Measurements from ENCODE around the gene FAM229B. TPM values are rescaled to one million over a fixed set of nuclear protein-coding genes. Genes with fewer than 3 reads are reported as not detected.
"Not testable (repeated sequence)": the region's sequence is repeated elsewhere in the genome, so short reads cannot be mapped to it uniquely, and the experiment has no call there.

FAM229B gene
- total RNA-seq, 2 donors from 2014 or later, result 21.0 to 24.3 TPM

DNA sequence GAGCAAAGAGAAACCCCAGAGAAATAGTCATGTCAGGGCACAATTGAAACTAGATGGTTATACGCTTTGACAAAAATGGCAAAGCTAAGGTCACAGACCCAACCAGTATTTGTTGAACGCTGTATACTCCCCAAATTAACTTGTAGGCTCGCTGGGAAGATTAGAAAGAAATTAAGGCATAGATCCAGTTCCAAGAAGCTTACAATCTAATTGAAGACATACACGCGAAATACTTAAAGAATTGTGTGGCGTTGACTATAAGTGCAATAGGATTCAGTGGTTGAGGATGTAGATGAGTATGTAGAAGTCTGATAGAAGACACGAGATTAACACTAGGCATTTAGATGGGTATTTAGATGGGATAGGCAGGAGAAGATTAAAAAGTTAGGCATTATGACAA, 525 bp downstream of the FAM229B start:
- H3K9me3 Mint-ChIP-seq, result no peaks in the 10 kb centered on the region

GRCh38 chr6:112096901-112097300, 9.5 kb downstream of the FAM229B start:
- no peak for TF ChIP-seq CTCF (conservative IDR thresholded peaks at IDR 0.05)
- H3K27ac ChIP-seq (ENCODE audit: low read depth, low read length), result no peak overlapping the region
- no peaks in the 10 kb centered on the region for H3K27me3 ChIP-seq (ENCODE audit: control insufficient read depth, insufficient read depth, low read length, poor library complexity, severe bottlenecking)
- H3K4me3 Mint-ChIP-seq, result no peak overlapping the region
- DNase-seq, result no peak
- no peak overlapping the region for H3K4me3 ChIP-seq (ENCODE audit: low read length)
- no peaks in the 10 kb centered on the region for H3K9me3 Mint-ChIP-seq
- no peaks in the 10 kb centered on the region for H3K36me3 ChIP-seq (ENCODE audit: control insufficient read depth, insufficient read depth, low read length)
- peaks cover 17% of the 10 kb centered on the region for H3K4me1 ChIP-seq (ENCODE audit: control insufficient read depth, insufficient read depth, low read length)
- H3K4me1 Mint-ChIP-seq, result peaks cover 41% of the 10 kb centered on the region
- no peak overlapping the region for H3K27ac Mint-ChIP-seq
- no peaks in the 10 kb centered on the region for H3K27me3 Mint-ChIP-seq (ENCODE audit: insufficient read depth)
- WGBS, 2 experiments (ENCODE audit: insufficient coverage in 1 of 2, insufficient read length in 1 of 2), result 93 to 100% methylated on average over 2 of the region's 2 CpGs
- H3K36me3 Mint-ChIP-seq (ENCODE audit: low read depth), result no peaks in the 10 kb centered on the region
- H3K9me3 ChIP-seq (ENCODE audit: control insufficient read depth, low read length), result no peaks in the 10 kb centered on the region
- no peak overlapping the region for H3K9ac ChIP-seq (ENCODE audit: extremely low read depth, low read length, poor library complexity, severe bottlenecking)

More for the DNA sequence above, 525 bp downstream of the FAM229B start:
- H3K36me3 Mint-ChIP-seq (ENCODE audit: low read depth), result peaks cover 28% of the 10 kb centered on the region
- H3K27me3 ChIP-seq (ENCODE audit: control insufficient read depth, insufficient read depth, low read length, poor library complexity, severe bottlenecking), result peaks cover 13% of the 10 kb centered on the region
- no peak overlapping the region for H3K4me3 Mint-ChIP-seq
- H3K9me3 ChIP-seq (ENCODE audit: control insufficient read depth, low read length), result no peaks in the 10 kb centered on the region
- H3K4me3 ChIP-seq (ENCODE audit: low read length), result peak overlapping the region; percentile 94
- no peak for DNase-seq
- peak overlapping the region; percentile 40 for H3K27ac ChIP-seq (ENCODE audit: low read depth, low read length)
- no peak overlapping the region for H3K27ac Mint-ChIP-seq
- peak overlapping the region; percentile 56 for H3K9ac ChIP-seq (ENCODE audit: extremely low read depth, low read length, poor library complexity, severe bottlenecking)
- peaks cover 3% of the 10 kb centered on the region for H3K4me1 Mint-ChIP-seq
- H3K4me1 ChIP-seq (ENCODE audit: control insufficient read depth, insufficient read depth, low read length), result no peaks in the 10 kb centered on the region
- WGBS, 2 experiments (ENCODE audit: insufficient coverage in 1 of 2, insufficient read length in 1 of 2), result 47 to 48% methylated on average over 5 to 7 of the region's 7 CpGs
- H3K36me3 ChIP-seq (ENCODE audit: control insufficient read depth, insufficient read depth, low read length), result peaks cover 25% of the 10 kb centered on the region
- H3K27me3 Mint-ChIP-seq (ENCODE audit: insufficient read depth), result peaks cover 2% of the 10 kb centered on the region
- TF ChIP-seq CTCF (conservative IDR thresholded peaks at IDR 0.05), result no peak

DNA sequence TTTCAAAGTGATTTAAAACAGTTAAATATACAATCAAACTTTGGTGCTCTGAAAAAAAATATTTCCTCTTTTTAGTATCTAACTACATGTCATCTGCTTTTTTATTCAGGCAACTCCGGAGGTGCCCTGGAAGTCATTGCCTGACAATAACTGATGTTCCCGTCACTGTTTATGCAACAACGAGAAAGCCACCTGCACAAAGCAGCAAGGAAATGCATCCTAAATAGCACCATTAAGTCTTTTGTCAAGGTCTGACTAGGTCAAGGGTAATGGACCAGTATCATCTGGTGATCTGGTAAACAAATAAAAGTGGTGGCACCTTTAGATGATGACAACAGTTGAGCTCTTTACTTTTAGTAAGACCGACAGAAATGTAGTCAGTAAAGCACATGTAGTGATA, 13.2 kb downstream of the FAM229B start:
- Mint-ChIP-seq H3K27me3 (ENCODE audit: insufficient read depth) (no peaks in the 10 kb centered on the region), H3K9me3 (peaks cover 5% of the 10 kb centered on the region), H3K27ac (peak overlapping the region; percentile 41), H3K4me1 (peaks cover 31% of the 10 kb centered on the region), H3K36me3 (ENCODE audit: low read depth) (peaks cover 3% of the 10 kb centered on the region), H3K4me3 (no peak overlapping the region)
- 59 to 73% methylated on average over 3 to 4 of the region's 4 CpGs for WGBS, 2 experiments (ENCODE audit: insufficient coverage in 1 of 2, insufficient read length in 1 of 2)
- Histone ChIP-seq H3K4me3 (ENCODE audit: low read length) (no peak overlapping the region), H3K9me3 (ENCODE audit: control insufficient read depth, low read length) (peaks cover 9% of the 10 kb centered on the region), H3K4me1 (ENCODE audit: control insufficient read depth, insufficient read depth, low read length) (peaks cover 13% of the 10 kb centered on the region), H3K36me3 (ENCODE audit: control insufficient read depth, insufficient read depth, low read length) (no peaks in the 10 kb centered on the region), H3K27me3 (ENCODE audit: control insufficient read depth, insufficient read depth, low read length, poor library complexity, severe bottlenecking) (no peaks in the 10 kb centered on the region), H3K9ac (ENCODE audit: extremely low read depth, low read length, poor library complexity, severe bottlenecking) (no peak overlapping the region), H3K27ac (ENCODE audit: low read depth, low read length) (no peak overlapping the region)
- no peak for DNase-seq
- TF ChIP-seq CTCF (conservative IDR thresholded peaks at IDR 0.05), result no peak

DNA sequence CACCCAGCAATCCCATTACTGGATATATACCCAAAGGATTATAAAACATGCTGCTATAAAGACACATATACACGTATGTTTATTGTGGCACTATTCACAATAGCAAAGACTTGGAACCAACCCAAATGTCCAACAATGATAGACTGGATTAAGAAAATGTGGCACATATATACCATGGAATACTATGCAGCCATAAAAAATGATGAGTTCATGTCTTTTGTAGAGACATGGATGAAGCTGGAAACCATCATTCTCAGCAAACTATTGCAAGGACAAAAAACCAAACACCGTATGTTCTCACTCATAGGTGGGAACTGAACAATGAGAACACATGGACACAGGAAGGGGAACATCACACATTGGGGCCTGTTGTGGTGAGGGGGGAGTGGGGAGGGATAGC, 18.6 kb downstream of the FAM229B start:
- not testable (repeated sequence) for H3K36me3 ChIP-seq (ENCODE audit: control insufficient read depth, insufficient read depth, low read length); H3K4me1 ChIP-seq (ENCODE audit: control insufficient read depth, insufficient read depth, low read length); H3K9ac ChIP-seq (ENCODE audit: extremely low read depth, low read length, poor library complexity, severe bottlenecking); DNase-seq; H3K9me3 ChIP-seq (ENCODE audit: control insufficient read depth, low read length); H3K27me3 ChIP-seq (ENCODE audit: control insufficient read depth, insufficient read depth, low read length, poor library complexity, severe bottlenecking); H3K36me3 Mint-ChIP-seq (ENCODE audit: low read depth); H3K27ac Mint-ChIP-seq; H3K4me3 Mint-ChIP-seq; H3K27ac ChIP-seq (ENCODE audit: low read depth, low read length); H3K4me3 ChIP-seq (ENCODE audit: low read length); H3K27me3 Mint-ChIP-seq (ENCODE audit: insufficient read depth)
- peaks cover 11% of the 10 kb centered on the region for H3K9me3 Mint-ChIP-seq
- peaks cover 18% of the 10 kb centered on the region for H3K4me1 Mint-ChIP-seq
- WGBS, 2 experiments (ENCODE audit: insufficient coverage in 1 of 2, insufficient read length in 1 of 2), result no CpG with 5 or more reads among the region's 2 CpGs
